T-cell (primary cell): ENCODE measurements around the gene CTNND2. TPM values are rescaled to one million over a fixed set of nuclear protein-coding genes. Genes with fewer than 3 reads are reported as not detected.

Experiments used
- ATAC-seq, 4 experiments: fragments of 200-7000 bp in 3 of 4; fragments of 150-1000 bp in 1 of 4; cut with Tn5 transposase; replicated peaks in 1 of 4; 1 replicate in 3 of 4; 2 replicates in 1 of 4; pipeline ENCODE4 v1.10.0; 2021; ENCODE audit warnings: moderate library complexity in 3 of 4, mild to moderate bottlenecking in 2 of 4, moderate number of reproducible peaks in 1 of 4
- CTCF ChIA-PET, 2 donors: fragments of 300-600 bp; sonication (Branson Sonifier 250); formaldehyde crosslinking; loops; one replicate each; lab custom pipeline; 2022; ENCODE audit warnings: antibody characterized with exemption in 2 of 2; lab: Charles Lee
- POLR2A ChIA-PET, 2 donors: fragments of 300-600 bp; sonication (Branson Sonifier 250); formaldehyde crosslinking; loops; one replicate each; lab custom pipeline; 2022; ENCODE audit warnings: antibody characterized with exemption in 2 of 2; lab: Charles Lee
- DNase-seq, 35 experiments: peaks; one replicate each; pipeline versions ENCODE4 v3.0.0 to v3.0.0-alpha.2; 2013 to 2023
- H3K27ac ChIP-seq: one replicate; pipeline ENCODE4 v1.5.1; 2013; ENCODE audit warnings: low read length
- H3K27me3 ChIP-seq, 2 experiments: replicated peaks in 1 of 2; 1 replicate in 1 of 2; 2 replicates in 1 of 2; pipeline versions ENCODE4 v1.6.1 to v1.7.0; 2013; ENCODE audit warnings: low read length in 1 of 2, mixed read lengths in 1 of 2; ENCODE audit not compliant: control insufficient read depth in 2 of 2, insufficient read depth in 2 of 2; ENCODE audit errors: extremely low read depth in 1 of 2
- H3K36me3 ChIP-seq, 2 donors: 1 replicate in 1 of 2; 2 replicates in 1 of 2; pipeline versions ENCODE4 v1.6.1 to v1.7.0; 2013; ENCODE audit warnings: low read length in 1 of 2; ENCODE audit not compliant: control insufficient read depth in 2 of 2, insufficient read depth in 1 of 2; ENCODE audit errors: extremely low read depth in 1 of 2
- H3K4me1 ChIP-seq, 2 experiments: 1 replicate in 1 of 2; 2 replicates in 1 of 2; pipeline versions ENCODE4 v1.6.1 to v1.7.0; 2013; ENCODE audit warnings: low read length in 2 of 2, mixed read lengths in 1 of 2; ENCODE audit not compliant: insufficient read depth in 2 of 2, control insufficient read depth in 1 of 2; ENCODE audit errors: extremely low read depth in 1 of 2
- H3K4me3 ChIP-seq, 2 donors: 1 replicate in 1 of 2; 2 replicates in 1 of 2; pipeline versions ENCODE4 v1.5.1 to v1.7.0; 2013; ENCODE audit warnings: mild to moderate bottlenecking in 2 of 2, low read length in 1 of 2, moderate library complexity in 1 of 2; ENCODE audit not compliant: control insufficient read depth in 1 of 2; ENCODE audit errors: extremely low read depth in 1 of 2
- H3K9me3 ChIP-seq: 2 replicates; pipeline ENCODE4 v1.7.0; 2013
- H3K27ac Mint-ChIP-seq, 2 donors: one replicate each; pipeline ENCODE4 v1.8.0; 2020 to 2021; ENCODE audit warnings: mild to moderate bottlenecking in 2 of 2, mixed read lengths in 2 of 2
- H3K27me3 Mint-ChIP-seq, 2 donors: one replicate each; pipeline ENCODE4 v1.8.0; 2021 to 2022; ENCODE audit warnings: mixed read lengths in 2 of 2
- H3K36me3 Mint-ChIP-seq: one replicate; pipeline ENCODE4 v1.8.0; 2021; ENCODE audit warnings: mixed read lengths
- H3K4me1 Mint-ChIP-seq, 3 donors: one replicate each; pipeline ENCODE4 v1.8.0; 2020 to 2022; ENCODE audit warnings: mixed read lengths in 3 of 3, mild to moderate bottlenecking in 1 of 3
- H3K4me3 Mint-ChIP-seq, 3 donors: one replicate each; pipeline ENCODE4 v1.8.0; 2020 to 2022; ENCODE audit warnings: mild to moderate bottlenecking in 3 of 3, mixed read lengths in 3 of 3, moderate library complexity in 3 of 3
- H3K9me3 Mint-ChIP-seq, 3 donors: one replicate each; pipeline ENCODE4 v1.8.0; 2020 to 2022; ENCODE audit warnings: mixed read lengths in 3 of 3
- WGBS: methylation state at CpG from one replicate; pipeline ENCODE4 v1.1.5; 2013; ENCODE audit warnings: missing lambda C conversion rate; ENCODE audit not compliant: insufficient coverage; 5-methylcytosine and 5-hydroxymethylcytosine counted together
- total RNA-seq, 35 experiments: library from RNA in 6 of 35; stranded (reverse) in 6 of 35; fragments of 120-200 nt in 1 of 35; gene quantifications; one replicate each; pipeline versions ENCODE4 v1.2.1 to v1.2.4 and lab custom pipeline; 2013 to 2026

CTNND2 gene
- total RNA-seq, 5 donors from 2014 or later (not counting 1 experiment from before 2014, with no cell fraction given): 0.22 TPM; not detected in 4

DNA sequence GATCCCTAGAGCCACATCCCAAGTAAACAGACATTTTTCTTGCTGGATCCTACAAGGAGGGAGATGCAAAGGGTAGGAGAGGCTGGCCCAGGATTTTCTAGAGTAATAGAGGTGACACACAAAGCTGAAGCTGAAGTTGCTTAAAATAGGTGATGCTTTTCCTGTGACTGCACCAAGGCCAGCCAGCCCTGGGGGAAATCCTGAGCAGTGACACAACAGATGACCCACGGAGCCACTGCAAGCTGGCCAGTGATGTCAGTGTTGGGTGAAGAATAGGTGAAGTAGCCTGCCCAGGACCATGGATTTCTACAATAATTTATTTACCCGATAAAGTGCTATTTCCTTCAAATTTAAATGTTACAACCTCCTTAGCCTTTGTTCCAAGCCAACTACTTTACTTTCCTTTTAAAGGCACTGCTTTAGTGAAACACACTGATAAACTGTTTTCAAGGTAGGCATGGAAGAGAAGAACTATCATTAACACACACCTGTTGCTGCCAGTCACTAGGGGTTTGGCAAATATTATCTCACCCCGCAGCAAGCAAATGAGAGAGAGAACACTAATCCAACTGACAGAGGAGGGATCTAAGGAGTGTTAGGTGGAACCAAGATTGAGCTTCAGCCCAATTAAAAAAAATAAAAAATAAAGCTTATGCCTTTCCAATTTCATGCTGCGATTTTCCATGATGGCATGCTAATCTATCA is 123.5 kb downstream of the CTNND2 start:
- Histone ChIP-seq H3K36me3 (no peaks in the 10 kb centered on the region), H3K9me3 (no peaks in the 10 kb centered on the region), H3K4me1 (no peaks in the 10 kb centered on the region), H3K4me3 (no peak overlapping the region), H3K27me3 (no peaks in the 10 kb centered on the region), H3K27ac (no peak overlapping the region)
- ChIA-PET POLR2A (no interaction called here), CTCF (interaction anchor here in 1 of 2 donors (0.5 kb wide), 1 partner anchor 13 kb away, joined by 3 read pairs; no protein-coding TSS in a partner anchor)
- Mint-ChIP-seq H3K4me3 (no peak overlapping the region), H3K27ac (no peak overlapping the region), H3K36me3 (no peaks in the 10 kb centered on the region), H3K27me3 (no peaks in the 10 kb centered on the region), H3K9me3 (peaks cover 9 to 22% (median 13%) of the 10 kb centered on the region in 3 donors), H3K4me1 (no peaks in the 10 kb centered on the region)
- WGBS: no CpG with 5 or more reads among the region's 4 CpGs
- DNase-seq: no peak
- ATAC-seq: no peak

GRCh38 chr5:11777096-11777495 is 127.2 kb downstream of the CTNND2 start:
- Mint-ChIP-seq H3K36me3 (no peaks in the 10 kb centered on the region), H3K27me3 (no peaks in the 10 kb centered on the region), H3K9me3 (peaks cover 8 to 12% (median 8%) of the 10 kb centered on the region in 3 donors), H3K4me3 (no peak overlapping the region), H3K27ac (no peak overlapping the region), H3K4me1 (no peaks in the 10 kb centered on the region)
- POLR2A ChIA-PET: no interaction called here
- Histone ChIP-seq H3K4me3 (no peak overlapping the region), H3K27ac (no peak overlapping the region), H3K27me3 (no peaks in the 10 kb centered on the region), H3K4me1 (no peaks in the 10 kb centered on the region), H3K36me3 (no peaks in the 10 kb centered on the region), H3K9me3 (no peaks in the 10 kb centered on the region)
- no peak for ATAC-seq
- no peak for DNase-seq
- WGBS: 33% methylated on average over 1 of the region's 2 CpGs
- CTCF ChIA-PET: no interaction called here

GRCh38 chr5:11770310-11770709 is 133.9 kb downstream of the CTNND2 start:
- H3K27ac Mint-ChIP-seq: no peak overlapping the region
- H3K4me1 Mint-ChIP-seq: no peaks in the 10 kb centered on the region

GRCh38 chr5:11760934-11761603 is 143.2 kb downstream of the CTNND2 start:
- ChIA-PET POLR2A (no interaction called here), CTCF (no interaction called here)
- H3K4me1 Mint-ChIP-seq: no peaks in the 10 kb centered on the region
- ATAC-seq (no peak), DNase-seq (no peak)
- no peaks in the 10 kb centered on the region for H3K36me3 Mint-ChIP-seq
- WGBS: 83% methylated on average over 3 of the region's 8 CpGs
- H3K9me3 Mint-ChIP-seq: peaks cover 11 to 26% (median 19%) of the 10 kb centered on the region in 3 donors
- no peak overlapping the region for H3K27ac Mint-ChIP-seq
- no peaks in the 10 kb centered on the region for H3K27me3 Mint-ChIP-seq
- no peak overlapping the region for H3K4me3 Mint-ChIP-seq
- Histone ChIP-seq H3K27me3 (no peaks in the 10 kb centered on the region), H3K36me3 (no peaks in the 10 kb centered on the region), H3K9me3 (no peaks in the 10 kb centered on the region), H3K27ac (no peak overlapping the region), H3K4me3 (no peak overlapping the region), H3K4me1 (no peaks in the 10 kb centered on the region)

More at GRCh38 chr5:11770310-11770709, 133.9 kb downstream of the CTNND2 start:
- DNase-seq (no peak), ATAC-seq (no peak)
- no peaks in the 10 kb centered on the region for H3K4me1 ChIP-seq
- H3K9me3 ChIP-seq: no peaks in the 10 kb centered on the region
- POLR2A ChIA-PET: no interaction called here
- Mint-ChIP-seq H3K9me3 (peaks cover 2 to 12% (median 7%) of the 10 kb centered on the region in 3 donors), H3K27me3 (no peaks in the 10 kb centered on the region), H3K4me3 (no peak overlapping the region), H3K36me3 (no peaks in the 10 kb centered on the region)
- no peak overlapping the region for H3K4me3 ChIP-seq
- CTCF ChIA-PET: no interaction called here
- H3K36me3 ChIP-seq: no peaks in the 10 kb centered on the region
- H3K27me3 ChIP-seq: no peaks in the 10 kb centered on the region
- no CpG with 5 or more reads among the region's 2 CpGs for WGBS
- no peak overlapping the region for H3K27ac ChIP-seq

GRCh38 chr5:11758321-11758720 is 145.9 kb downstream of the CTNND2 start:
- H3K4me3 ChIP-seq: no peak overlapping the region
- no peaks in the 10 kb centered on the region for H3K9me3 ChIP-seq
- WGBS: no CpG with 5 or more reads among the region's 1 CpG
- no peak for ATAC-seq
- no peaks in the 10 kb centered on the region for H3K36me3 Mint-ChIP-seq
- no peak overlapping the region for H3K27ac Mint-ChIP-seq
- no peak overlapping the region for H3K4me3 Mint-ChIP-seq
- no peak overlapping the region for H3K27ac ChIP-seq
- H3K27me3 Mint-ChIP-seq: no peaks in the 10 kb centered on the region
- CTCF ChIA-PET: no interaction called here
- POLR2A ChIA-PET: interaction anchor here in 1 of 2 donors (0.6 kb wide), 1 partner anchor 575 kb away, joined by 3 read pairs; no protein-coding TSS in a partner anchor
- no peaks in the 10 kb centered on the region for H3K36me3 ChIP-seq
- H3K4me1 ChIP-seq: no peaks in the 10 kb centered on the region
- no peaks in the 10 kb centered on the region for H3K27me3 ChIP-seq
- H3K4me1 Mint-ChIP-seq: no peaks in the 10 kb centered on the region
- peaks cover 0 to 25% (median 16%) of the 10 kb centered on the region in 3 donors for H3K9me3 Mint-ChIP-seq
- DNase-seq: no peak

DNA sequence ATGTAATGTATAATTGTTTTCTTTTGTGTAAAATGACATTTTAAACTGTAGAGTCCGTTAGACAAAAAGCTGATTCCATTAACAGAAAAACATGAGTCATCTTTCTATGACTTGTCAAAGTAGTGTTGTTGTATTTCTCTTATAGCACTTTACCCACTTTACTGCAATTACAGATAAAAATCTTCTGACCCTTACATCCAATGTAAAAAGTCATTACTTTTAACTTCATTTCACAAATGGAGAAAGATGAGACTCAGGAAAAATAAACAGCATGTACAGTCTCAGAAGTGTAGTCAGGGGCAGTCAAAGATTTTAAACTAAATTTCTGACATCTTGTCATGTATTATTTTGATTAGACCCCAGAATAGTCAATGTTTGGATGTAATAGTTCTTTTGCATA is 146.6 kb downstream of the CTNND2 start:
- Histone ChIP-seq H3K27ac (no peak overlapping the region), H3K36me3 (no peaks in the 10 kb centered on the region), H3K27me3 (no peaks in the 10 kb centered on the region), H3K9me3 (no peaks in the 10 kb centered on the region), H3K4me3 (no peak overlapping the region), H3K4me1 (no peaks in the 10 kb centered on the region)
- H3K36me3 Mint-ChIP-seq: no peaks in the 10 kb centered on the region
- no peaks in the 10 kb centered on the region for H3K27me3 Mint-ChIP-seq
- H3K4me3 Mint-ChIP-seq: no peak overlapping the region
- DNase-seq: no peak
- no peak for ATAC-seq
- ChIA-PET POLR2A (no interaction called here), CTCF (no interaction called here)
- WGBS: no CpG with 5 or more reads among the region's 1 CpG
- H3K4me1 Mint-ChIP-seq: no peaks in the 10 kb centered on the region
- no peak overlapping the region for H3K27ac Mint-ChIP-seq
- H3K9me3 Mint-ChIP-seq: peaks cover 0 to 19% (median 9%) of the 10 kb centered on the region in 3 donors
